ENCODE data around the gene ADD1. TPM values are rescaled to one million over a fixed set of nuclear protein-coding genes. Genes with fewer than 3 reads are reported as not detected.

ADD1 gene
- total RNA-seq, 6 experiments from 2014 or later, result 94.4 to 120 (median 103) TPM

DNA sequence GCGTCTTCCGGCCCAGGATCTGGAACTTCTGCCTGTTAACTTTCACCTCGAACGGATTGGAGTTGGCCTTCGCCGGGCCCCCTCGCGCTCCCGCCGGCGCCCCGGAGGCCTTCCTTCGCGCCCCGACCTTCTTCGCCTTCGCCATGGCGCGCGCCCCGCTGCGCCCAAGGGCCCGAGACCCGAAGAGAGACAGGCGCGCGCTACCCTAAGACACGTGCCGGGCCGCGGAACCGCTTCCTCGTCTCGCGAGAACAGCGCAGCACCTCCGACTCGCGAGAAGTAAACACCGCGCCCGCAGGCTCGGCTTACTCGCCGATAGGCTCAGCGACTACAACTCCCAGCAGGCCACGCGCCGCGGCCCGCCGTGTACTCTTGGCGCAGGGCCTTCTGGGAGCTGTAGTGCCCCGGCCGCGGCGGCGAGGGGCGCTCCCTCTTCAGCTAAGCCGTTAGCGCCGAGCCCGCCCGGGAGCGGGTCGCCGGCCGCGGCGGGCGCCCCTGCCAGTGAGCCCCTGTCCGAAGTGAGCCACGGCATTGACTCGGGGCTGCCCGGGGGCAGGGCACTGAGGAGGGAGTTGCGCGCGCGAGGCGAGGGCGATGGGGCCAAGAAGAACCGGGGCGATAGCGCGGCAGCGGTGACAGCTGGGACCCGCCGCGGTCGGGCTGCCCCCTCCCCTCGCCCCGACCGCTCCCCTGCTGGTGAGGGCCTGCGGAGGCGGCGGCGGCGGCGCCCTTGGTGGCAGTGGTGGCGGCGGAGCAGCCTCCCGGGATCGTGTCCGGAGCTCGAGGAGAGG, 119.7 kb downstream of the ADD1 start, which contains the start of the genes GRK4 and NOP14:
Gene GRK4, plus strand, starts transcription at position 397 of the 791 bp plus-strand sequence. CDS start 500 bp downstream, outside the sequence.
Gene NOP14, minus strand, starts transcription at position 232 of the 791 bp plus-strand sequence. Its CDS starts 87 bp downstream, at position 145.
- TF ChIP-seq, protein P1, sequence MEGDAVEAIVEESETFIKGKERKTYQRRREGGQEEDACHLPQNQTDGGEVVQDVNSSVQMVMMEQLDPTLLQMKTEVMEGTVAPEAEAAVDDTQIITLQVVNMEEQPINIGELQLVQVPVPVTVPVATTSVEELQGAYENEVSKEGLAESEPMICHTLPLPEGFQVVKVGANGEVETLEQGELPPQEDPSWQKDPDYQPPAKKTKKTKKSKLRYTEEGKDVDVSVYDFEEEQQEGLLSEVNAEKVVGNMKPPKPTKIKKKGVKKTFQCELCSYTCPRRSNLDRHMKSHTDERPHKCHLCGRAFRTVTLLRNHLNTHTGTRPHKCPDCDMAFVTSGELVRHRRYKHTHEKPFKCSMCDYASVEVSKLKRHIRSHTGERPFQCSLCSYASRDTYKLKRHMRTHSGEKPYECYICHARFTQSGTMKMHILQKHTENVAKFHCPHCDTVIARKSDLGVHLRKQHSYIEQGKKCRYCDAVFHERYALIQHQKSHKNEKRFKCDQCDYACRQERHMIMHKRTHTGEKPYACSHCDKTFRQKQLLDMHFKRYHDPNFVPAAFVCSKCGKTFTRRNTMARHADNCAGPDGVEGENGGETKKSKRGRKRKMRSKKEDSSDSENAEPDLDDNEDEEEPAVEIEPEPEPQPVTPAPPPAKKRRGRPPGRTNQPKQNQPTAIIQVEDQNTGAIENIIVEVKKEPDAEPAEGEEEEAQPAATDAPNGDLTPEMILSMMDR (IDR thresholded peaks at IDR 0.05), result peak in 3 of 4 donors; percentile 43 to 56 (median 44)
- TF ChIP-seq POLR2A (IDR thresholded peaks at IDR 0.05), result peak; percentile 72
- Histone ChIP-seq H3K9me3 (no peaks in the 10 kb centered on the region), H3K27ac (peak within 1 kb of the TSS; percentile 52 to 85 (median 68)), H3K27me3 (no peaks in the 10 kb centered on the region), H3K36me3 (peaks cover 0 to 3% (median 0%) of the 10 kb centered on the region in 4 donors), H3K4me1 (peaks cover 0 to 18% (median 8%) of the 10 kb centered on the region in 4 donors), H3K4me3 (peak within 1 kb of the TSS; percentile 65 to 94 (median 88))
- DNase-seq, result peak; percentile 99
- no CpG with 5 or more reads among the region's 105 CpGs for WGBS (ENCODE audit: insufficient coverage, low coverage, low lambda C conversion rate, missing lambda C conversion rate)
- intact Hi-C loops (cut with DNase I), result no loop called here
- ATAC-seq, result peak; percentile 95 to 97 (median 96)

DNA sequence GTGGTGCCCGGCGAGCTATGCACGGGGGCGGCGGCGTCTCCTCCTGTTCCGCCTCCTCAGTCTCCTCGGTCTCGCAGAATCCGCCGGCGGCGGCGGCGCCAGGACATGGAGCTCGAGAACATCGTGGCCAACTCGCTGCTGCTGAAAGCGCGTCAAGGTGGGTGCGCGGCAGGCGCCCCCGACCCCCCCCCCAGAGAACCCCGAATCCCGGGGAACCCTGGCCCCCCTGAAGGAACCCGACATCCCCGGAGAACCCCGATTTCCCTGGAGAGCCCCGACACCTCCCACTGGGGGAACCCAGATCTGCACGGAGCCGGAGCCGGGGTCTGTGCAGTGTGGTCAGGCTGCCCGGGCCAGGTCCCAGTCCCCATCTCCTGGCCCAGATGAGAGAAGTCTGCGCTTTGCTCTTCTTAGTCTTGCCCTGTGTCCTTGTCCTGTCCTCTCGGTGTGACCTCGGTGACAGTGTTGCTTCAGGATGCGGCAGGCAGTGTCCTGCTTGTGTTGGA, 120.4 kb downstream of the ADD1 start:
- Histone ChIP-seq H3K4me1 (peaks cover 0 to 18% (median 8%) of the 10 kb centered on the region in 4 donors), H3K4me3 (peak overlapping the region; percentile 65 to 94 (median 88)), H3K36me3 (no peaks in the 10 kb centered on the region), H3K27ac (peak overlapping the region in 1 of 3 donors; percentile 65), H3K9me3 (no peaks in the 10 kb centered on the region), H3K27me3 (no peaks in the 10 kb centered on the region)
- ATAC-seq, result peak in 3 of 4 donors; percentile 8 to 48 (median 22)
- TF ChIP-seq, protein P1 (IDR thresholded peaks at IDR 0.05), result no peak
- TF ChIP-seq POLR2A (IDR thresholded peaks at IDR 0.05), result no peak
- DNase-seq, result peak in 1 of 3 donors; percentile 62
- intact Hi-C loops (cut with DNase I), result no loop called here
- WGBS (ENCODE audit: insufficient coverage, low coverage, low lambda C conversion rate, missing lambda C conversion rate), result 5% methylated on average over 4 of the region's 38 CpGs

DNA sequence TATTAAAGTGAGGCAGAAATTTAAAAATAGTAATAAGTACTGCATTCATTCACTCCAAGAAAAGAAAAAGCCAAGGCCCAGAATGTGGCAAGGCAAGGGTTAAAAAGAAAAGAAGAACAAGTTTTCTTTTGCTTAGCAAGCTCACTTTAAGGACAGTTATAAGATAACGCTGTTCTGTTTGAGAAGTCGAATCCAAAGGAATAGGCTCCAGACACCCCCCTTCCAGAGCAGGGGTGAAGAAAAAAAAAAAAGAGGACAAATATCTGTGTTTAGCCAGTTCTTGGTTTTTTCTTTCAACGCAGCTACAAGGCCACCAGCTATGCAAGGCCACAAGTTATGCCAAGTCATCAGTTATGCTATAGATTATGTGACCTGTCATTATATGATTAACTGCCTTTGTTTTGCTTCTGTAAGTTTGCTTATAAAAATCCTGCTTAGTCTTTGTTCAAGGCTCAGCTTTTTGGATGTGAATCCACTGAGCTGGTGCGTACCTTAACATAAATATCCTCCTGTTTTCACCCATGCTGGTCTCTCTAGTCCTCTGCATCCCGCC, 121.1 kb downstream of the ADD1 start:
- TF ChIP-seq, protein P1 (IDR thresholded peaks at IDR 0.05), result no peak
- TF ChIP-seq POLR2A (IDR thresholded peaks at IDR 0.05), result no peak
- no peak overlapping the region for H3K27ac ChIP-seq
- 76% methylated on average over 5 of the region's 5 CpGs for WGBS (ENCODE audit: insufficient coverage, low coverage, low lambda C conversion rate, missing lambda C conversion rate)
- H3K4me3 ChIP-seq, result no peak overlapping the region
- no peaks in the 10 kb centered on the region for H3K27me3 ChIP-seq
- H3K9me3 ChIP-seq, result no peaks in the 10 kb centered on the region
- DNase-seq, result no peak
- no peak for ATAC-seq
- H3K36me3 ChIP-seq, result no peaks in the 10 kb centered on the region
- intact Hi-C loops (cut with DNase I), result no loop called here
- peaks cover 0 to 18% (median 8%) of the 10 kb centered on the region in 4 donors for H3K4me1 ChIP-seq

DNA sequence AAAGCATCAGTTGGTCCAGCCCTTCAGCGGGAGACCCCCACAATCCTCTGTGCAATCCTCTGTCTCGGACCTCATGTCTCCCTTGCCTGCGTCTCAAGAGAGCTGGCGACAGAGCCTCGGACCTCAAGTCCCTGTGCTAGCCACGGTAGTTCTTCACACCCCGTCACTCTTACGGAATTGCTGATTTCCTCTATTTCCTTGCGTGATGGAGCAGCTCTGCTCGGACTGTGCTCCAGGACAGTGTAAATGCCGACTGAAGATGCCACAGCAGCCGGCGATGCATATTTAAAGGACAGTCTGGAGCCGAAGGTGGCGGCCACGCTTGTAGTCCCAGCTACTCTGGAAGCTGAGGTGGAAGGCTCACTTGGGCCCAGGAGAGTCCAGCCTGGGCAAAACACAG, 121.6 kb downstream of the ADD1 start:
- ATAC-seq (no peak), DNase-seq (no peak)
- Histone ChIP-seq H3K9me3 (no peaks in the 10 kb centered on the region), H3K36me3 (no peaks in the 10 kb centered on the region), H3K27ac (no peak overlapping the region), H3K27me3 (no peaks in the 10 kb centered on the region), H3K4me1 (peaks cover 0 to 18% (median 8%) of the 10 kb centered on the region in 4 donors), H3K4me3 (no peak overlapping the region)
- WGBS (ENCODE audit: insufficient coverage, low coverage, low lambda C conversion rate, missing lambda C conversion rate), result 92% methylated on average over 14 of the region's 16 CpGs
- intact Hi-C loops (cut with DNase I), result no loop called here
- no peak for TF ChIP-seq POLR2A (IDR thresholded peaks at IDR 0.05)
- TF ChIP-seq, protein P1 (IDR thresholded peaks at IDR 0.05), result no peak

Data from right lobe of liver (tissue), 6 donors.